H9 (cell line): ENCODE results near the gene AHDC1. TPM values are rescaled to one million over a fixed set of nuclear protein-coding genes. Genes with fewer than 3 reads are reported as not detected.
A peak's percentile ranks its signal among the peaks of the same experiment; 100 is the strongest.

ENCODE experiments used
- DNase-seq: peaks from one replicate; pipeline ENCODE4 v3.0.0-alpha.2; 2017
- H2AFZ ChIP-seq: one replicate; pipeline ENCODE4 v1.6.1; 2013; ENCODE audit warnings: mild to moderate bottlenecking, low read length, control low read depth, moderate library complexity
- H2AK5ac ChIP-seq: 2 replicates; pipeline ENCODE4 v1.6.1; 2013; ENCODE audit warnings: low read length, control low read depth, mixed read lengths; ENCODE audit not compliant: insufficient read length
- H2BK120ac ChIP-seq: one replicate; pipeline ENCODE4 v1.6.1; 2013; ENCODE audit warnings: low read depth, mild to moderate bottlenecking, low read length, control low read depth, inconsistent platforms; ENCODE audit not compliant: poor library complexity, severe bottlenecking
- H2BK12ac ChIP-seq: 2 replicates; pipeline ENCODE4 v1.6.1; 2013; ENCODE audit warnings: low read length, control low read depth, mixed read lengths, low read depth; ENCODE audit not compliant: insufficient read length
- H2BK15ac ChIP-seq: 2 replicates; pipeline ENCODE4 v1.6.1; 2013; ENCODE audit warnings: low read depth, low read length, control low read depth
- H2BK20ac ChIP-seq: one replicate; pipeline ENCODE4 v1.6.1; 2013; ENCODE audit warnings: low read depth, mild to moderate bottlenecking, low read length, control low read depth, inconsistent platforms; ENCODE audit not compliant: poor library complexity, severe bottlenecking
- H2BK5ac ChIP-seq: 2 replicates; pipeline ENCODE4 v1.6.1; 2013; ENCODE audit warnings: low read length, control low read depth, mixed read lengths; ENCODE audit not compliant: insufficient read length
- H3K14ac ChIP-seq: 2 replicates; pipeline ENCODE4 v1.6.1; 2013; ENCODE audit warnings: low read length, control low read depth; ENCODE audit not compliant: insufficient read depth
- H3K18ac ChIP-seq: 2 replicates; pipeline ENCODE4 v1.6.1; 2013; ENCODE audit warnings: low read depth, mild to moderate bottlenecking, mixed read lengths, low read length, control low read depth; ENCODE audit not compliant: insufficient read length
- H3K23ac ChIP-seq: 2 replicates; pipeline ENCODE4 v1.6.1; 2013; ENCODE audit warnings: low read length, control low read depth, mixed read lengths, low read depth; ENCODE audit not compliant: insufficient read length
- H3K23me2 ChIP-seq: 2 replicates; pipeline ENCODE4 v1.6.1; 2013; ENCODE audit warnings: low read depth, mild to moderate bottlenecking, mixed read lengths, low read length, control low read depth; ENCODE audit not compliant: insufficient read length, poor library complexity, severe bottlenecking
- H3K27ac ChIP-seq: 2 replicates; pipeline ENCODE4 v1.5.1; 2013; ENCODE audit warnings: low read length, control low read depth, mixed read lengths, low read depth; ENCODE audit not compliant: insufficient read length
- H3K27me3 ChIP-seq: 2 replicates; pipeline ENCODE4 v1.6.1; 2013; ENCODE audit warnings: low read length, control low read depth, inconsistent platforms; ENCODE audit not compliant: insufficient read depth
- H3K4ac ChIP-seq: 2 replicates; pipeline ENCODE4 v1.6.1; 2013; ENCODE audit warnings: low read depth, mild to moderate bottlenecking, control low read depth, inconsistent platforms, low read length, moderate library complexity
- H3K4me1 ChIP-seq: 2 replicates; pipeline ENCODE4 v1.6.1; 2013; ENCODE audit warnings: low read length, control low read depth, inconsistent platforms; ENCODE audit not compliant: insufficient read depth
- H3K4me2 ChIP-seq: 2 replicates; pipeline ENCODE4 v1.6.1; 2013; ENCODE audit warnings: low read length, control low read depth, mixed read lengths; ENCODE audit not compliant: insufficient read length, insufficient read depth
- H3K56ac ChIP-seq: 2 replicates; pipeline ENCODE4 v1.6.1; 2013; ENCODE audit warnings: low read depth, mild to moderate bottlenecking, mixed read lengths, low read length, control low read depth; ENCODE audit not compliant: insufficient read length
- H3K79me1 ChIP-seq: 2 replicates; pipeline ENCODE4 v1.6.1; 2013; ENCODE audit warnings: low read depth, mild to moderate bottlenecking, moderate library complexity, low read length, control low read depth, inconsistent platforms; ENCODE audit not compliant: insufficient read depth, poor library complexity, severe bottlenecking
- H3K79me2 ChIP-seq: 2 replicates; pipeline ENCODE4 v1.6.1; 2013; ENCODE audit warnings: low read length, control low read depth, inconsistent platforms; ENCODE audit not compliant: insufficient read depth
- H3K9ac ChIP-seq: 2 replicates; pipeline ENCODE4 v1.6.1; 2013; ENCODE audit warnings: low read length, control low read depth, mixed read lengths; ENCODE audit not compliant: insufficient read length; ENCODE audit errors: extremely low read depth
- H3K9me3 ChIP-seq: one replicate; pipeline ENCODE4 v1.6.1; 2013; ENCODE audit warnings: low read depth, low read length, inconsistent platforms; ENCODE audit not compliant: control insufficient read depth
- H3T11ph ChIP-seq: one replicate; pipeline ENCODE4 v1.6.1; 2013; ENCODE audit warnings: mild to moderate bottlenecking, low read length, control low read depth, inconsistent platforms
- H4K20me1 ChIP-seq: one replicate; pipeline ENCODE4 v1.6.1; 2013; ENCODE audit not compliant: control insufficient read depth, insufficient read length, insufficient read depth
- H4K5ac ChIP-seq: 2 replicates; pipeline ENCODE4 v1.6.1; 2013; ENCODE audit warnings: low read depth, mild to moderate bottlenecking, mixed read lengths, low read length, control low read depth; ENCODE audit not compliant: insufficient read length
- H4K8ac ChIP-seq: replicated peaks from 2 replicates; pipeline ENCODE4 v1.6.1; 2013; ENCODE audit warnings: low read length, control low read depth, mixed read lengths, low read depth; ENCODE audit not compliant: insufficient read length
- H4K91ac ChIP-seq: 2 replicates; pipeline ENCODE4 v1.6.1; 2013; ENCODE audit warnings: low read depth, mild to moderate bottlenecking, moderate library complexity, mixed read lengths, low read length, control low read depth; ENCODE audit not compliant: insufficient read length
- H3K27ac Mint-ChIP-seq, 3 experiments: 2 replicates in 2 of 3; 3 replicates in 1 of 3; pipeline ENCODE4 v1.8.0; 2020 to 2021; ENCODE audit warnings: mixed read lengths in 3 of 3, mild to moderate bottlenecking in 1 of 3, moderate library complexity in 1 of 3
- H3K27me3 Mint-ChIP-seq: 2 replicates; pipeline ENCODE4 v1.8.0; 2021; ENCODE audit warnings: low read depth, mild to moderate bottlenecking, moderate library complexity, mixed read lengths
- H3K36me3 Mint-ChIP-seq, 3 experiments: 2 replicates in 2 of 3; 3 replicates in 1 of 3; pipeline ENCODE4 v1.8.0; 2020 to 2021; ENCODE audit warnings: low read depth in 3 of 3, mixed read lengths in 3 of 3; ENCODE audit not compliant: insufficient read depth in 1 of 3
- H3K4me1 Mint-ChIP-seq, 2 experiments: 2 replicates each; pipeline ENCODE4 v1.8.0; 2020; ENCODE audit warnings: mixed read lengths in 2 of 2
- H3K4me3 Mint-ChIP-seq, 2 experiments: 2 replicates in 1 of 2; 3 replicates in 1 of 2; pipeline ENCODE4 v1.8.0; 2020 to 2021; ENCODE audit warnings: mild to moderate bottlenecking in 2 of 2, mixed read lengths in 2 of 2, moderate library complexity in 1 of 2
- H3K9me3 Mint-ChIP-seq, 2 experiments: 2 replicates in 1 of 2; 3 replicates in 1 of 2; pipeline ENCODE4 v1.8.0; 2020; ENCODE audit warnings: mild to moderate bottlenecking in 2 of 2, mixed read lengths in 2 of 2, moderate library complexity in 1 of 2
- WGBS: extraction: QIAGEN DNeasy Blood & Tissue Kit; methylation state at CpG from one replicate; pipeline ENCODE4 v1.1.7; 2013; ENCODE audit warnings: missing lambda C conversion rate, low lambda C conversion rate, mixed read lengths; ENCODE audit not compliant: insufficient read length; ENCODE audit errors: extremely low coverage; 5-methylcytosine and 5-hydroxymethylcytosine counted together
- total RNA-seq: library from RNA; stranded (reverse); gene quantifications from 2 replicates; pipeline ENCODE4 v1.2.1, GENCODE V29; 2021
- TF ChIP-seq, protein P1 (sequence below): fragments of 200-600 bp; sonication (generic); conservative IDR thresholded peaks from 3 replicates; pipeline ENCODE4 v1.8.0; 2021; ENCODE audit warnings: antibody characterized with exemption, mild to moderate bottlenecking

Gene AHDC1
- total RNA-seq, 1 experiment from 2014 or later, result 29.4 TPM

DNA sequence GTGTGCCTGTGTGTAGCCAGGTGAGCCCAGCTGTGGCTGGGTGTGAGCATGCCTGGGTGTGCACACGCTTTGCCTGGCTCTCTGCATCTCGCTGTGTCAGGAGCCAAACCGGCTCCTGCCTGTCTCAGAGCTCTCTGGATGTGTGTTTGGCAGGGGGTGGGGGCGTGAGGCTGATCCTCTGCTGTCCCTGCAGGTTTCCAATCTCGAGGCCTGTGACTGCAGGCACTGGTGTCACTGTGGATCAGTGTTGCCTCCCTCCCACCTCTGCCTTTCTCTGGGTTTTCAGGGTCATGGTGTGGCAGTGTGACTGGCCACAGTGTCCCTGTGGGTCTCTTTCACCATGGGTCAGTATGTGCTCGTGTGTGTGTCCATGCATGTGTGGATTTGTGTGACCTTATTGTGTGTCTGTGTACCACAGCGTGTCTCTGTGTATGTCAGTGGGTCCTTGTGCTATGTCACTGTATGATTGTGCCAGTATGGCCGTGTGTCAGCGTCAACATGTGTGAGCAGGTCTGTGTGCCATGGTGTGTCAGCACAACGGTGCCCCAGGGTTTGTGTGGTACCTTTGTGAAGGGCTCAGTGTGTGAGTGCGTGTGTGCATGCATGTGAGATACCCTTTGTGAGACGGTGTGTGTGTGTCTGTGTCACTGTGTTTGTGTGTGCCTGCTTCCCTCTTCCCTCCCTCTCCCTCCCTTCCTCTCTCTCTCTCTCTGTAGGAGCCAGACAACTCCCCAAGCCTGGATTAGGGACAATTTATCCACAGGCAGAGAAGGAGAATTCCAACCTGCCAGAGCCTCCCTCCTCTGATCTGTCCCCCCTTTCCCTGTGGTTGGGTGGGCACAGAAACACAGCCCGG is 43.4 kb downstream of the AHDC1 start:
- H3K36me3 Mint-ChIP-seq, result no peaks in the 10 kb centered on the region; a peak in 1 of 7 replicates

More for the DNA sequence above, 43.4 kb downstream of the AHDC1 start:
- no peak for DNase-seq
- no peak overlapping the region for H3K18ac ChIP-seq
- no peaks in the 10 kb centered on the region for H3K9me3 ChIP-seq
- H2AFZ ChIP-seq, result no peak overlapping the region
- H2BK15ac ChIP-seq, result no peak overlapping the region
- H3K23me2 ChIP-seq, result no peaks in the 10 kb centered on the region
- H3K4me2 ChIP-seq, result no peak overlapping the region
- no peaks in the 10 kb centered on the region; a peak in 2 of 5 replicates for H3K9me3 Mint-ChIP-seq
- no peak overlapping the region for H3T11ph ChIP-seq
- no peak overlapping the region for H2BK5ac ChIP-seq
- no CpG with 5 or more reads among the region's 13 CpGs for WGBS
- no peaks in the 10 kb centered on the region for H3K79me1 ChIP-seq
- no peak overlapping the region for H3K27ac ChIP-seq
- H2BK12ac ChIP-seq, result no peak overlapping the region
- TF ChIP-seq, protein P1, sequence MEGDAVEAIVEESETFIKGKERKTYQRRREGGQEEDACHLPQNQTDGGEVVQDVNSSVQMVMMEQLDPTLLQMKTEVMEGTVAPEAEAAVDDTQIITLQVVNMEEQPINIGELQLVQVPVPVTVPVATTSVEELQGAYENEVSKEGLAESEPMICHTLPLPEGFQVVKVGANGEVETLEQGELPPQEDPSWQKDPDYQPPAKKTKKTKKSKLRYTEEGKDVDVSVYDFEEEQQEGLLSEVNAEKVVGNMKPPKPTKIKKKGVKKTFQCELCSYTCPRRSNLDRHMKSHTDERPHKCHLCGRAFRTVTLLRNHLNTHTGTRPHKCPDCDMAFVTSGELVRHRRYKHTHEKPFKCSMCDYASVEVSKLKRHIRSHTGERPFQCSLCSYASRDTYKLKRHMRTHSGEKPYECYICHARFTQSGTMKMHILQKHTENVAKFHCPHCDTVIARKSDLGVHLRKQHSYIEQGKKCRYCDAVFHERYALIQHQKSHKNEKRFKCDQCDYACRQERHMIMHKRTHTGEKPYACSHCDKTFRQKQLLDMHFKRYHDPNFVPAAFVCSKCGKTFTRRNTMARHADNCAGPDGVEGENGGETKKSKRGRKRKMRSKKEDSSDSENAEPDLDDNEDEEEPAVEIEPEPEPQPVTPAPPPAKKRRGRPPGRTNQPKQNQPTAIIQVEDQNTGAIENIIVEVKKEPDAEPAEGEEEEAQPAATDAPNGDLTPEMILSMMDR, result no peak
- H3K27ac Mint-ChIP-seq, result peak overlapping the region in 1 of 3 experiments; percentile 78; a peak in 3 of 7 replicates
- H4K5ac ChIP-seq, result no peak overlapping the region
- H3K9ac ChIP-seq, result no peak overlapping the region
- H2AK5ac ChIP-seq, result no peak overlapping the region
- H3K27me3 Mint-ChIP-seq, result no peaks in the 10 kb centered on the region
- no peak overlapping the region for H4K8ac ChIP-seq
- no peaks in the 10 kb centered on the region for H4K20me1 ChIP-seq
- no peak overlapping the region for H2BK120ac ChIP-seq
- peaks cover 16% of the 10 kb centered on the region; the same call in 1 of the 2 replicates for H3K4me1 ChIP-seq
- no peaks in the 10 kb centered on the region for H3K79me2 ChIP-seq
- H2BK20ac ChIP-seq, result no peak overlapping the region
- H3K27me3 ChIP-seq, result no peaks in the 10 kb centered on the region
- no peak overlapping the region for H3K14ac ChIP-seq
- no peak overlapping the region for H3K4me3 Mint-ChIP-seq
- H4K91ac ChIP-seq, result no peak overlapping the region
- H3K56ac ChIP-seq, result no peak overlapping the region
- H3K23ac ChIP-seq, result no peak overlapping the region
- peaks cover 66 to 86% of the 10 kb centered on the region in 2 experiments for H3K4me1 Mint-ChIP-seq
- no peak overlapping the region for H3K4ac ChIP-seq
